Renal pelvis (tissue), 4 donors: ENCODE results near the gene TBX18. TPM values are rescaled to one million over a fixed set of nuclear protein-coding genes. Genes with fewer than 3 reads are reported as not detected.

Experiments used
- DNase-seq: peaks from one replicate; pipeline ENCODE4 v3.0.0-alpha.2; 2013
- polyA plus RNA-seq, 3 donors: library from polyadenylated mRNA; unstranded; fragments of 120-200 nt; gene quantifications; one replicate each; pipeline ENCODE4 v1.2.1, GENCODE V29; 2013; ENCODE audit not compliant: insufficient read length in 3 of 3

The TBX18 gene
- polyA plus RNA-seq, 3 donors: 9.1 to 9.6 (median 9.1) TPM

- DNase-seq: no peak
These were observed 78.3 kb downstream of the TBX18 start for GRCh38 chr6:84685983-84686584.

GRCh38 chr6:84681693-84682326 is 82.6 kb downstream of the TBX18 start:
- no peak for DNase-seq

- DNase-seq: no peak
These were observed 88.7 kb downstream of the TBX18 start for GRCh38 chr6:84675651-84676050.

DNA sequence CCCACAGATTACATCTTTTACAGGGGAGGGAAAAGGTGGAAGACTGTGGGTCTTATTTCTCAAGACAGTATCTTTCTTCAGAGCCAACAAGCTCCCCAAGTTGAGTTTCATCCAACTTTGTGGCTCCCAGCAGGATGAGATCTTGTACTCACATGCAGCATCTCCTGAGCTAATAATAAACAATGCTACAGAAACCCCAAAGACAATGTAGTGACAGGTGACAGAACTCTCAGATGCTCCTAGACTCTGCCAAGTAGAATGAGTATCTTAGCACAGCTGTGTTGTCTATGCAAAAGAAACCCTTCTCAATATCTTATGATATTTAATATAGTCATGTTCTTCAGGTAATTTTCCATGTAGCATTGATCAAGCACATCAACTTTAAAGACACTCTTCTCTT is 90.0 kb downstream of the TBX18 start:
- DNase-seq: no peak

DNA sequence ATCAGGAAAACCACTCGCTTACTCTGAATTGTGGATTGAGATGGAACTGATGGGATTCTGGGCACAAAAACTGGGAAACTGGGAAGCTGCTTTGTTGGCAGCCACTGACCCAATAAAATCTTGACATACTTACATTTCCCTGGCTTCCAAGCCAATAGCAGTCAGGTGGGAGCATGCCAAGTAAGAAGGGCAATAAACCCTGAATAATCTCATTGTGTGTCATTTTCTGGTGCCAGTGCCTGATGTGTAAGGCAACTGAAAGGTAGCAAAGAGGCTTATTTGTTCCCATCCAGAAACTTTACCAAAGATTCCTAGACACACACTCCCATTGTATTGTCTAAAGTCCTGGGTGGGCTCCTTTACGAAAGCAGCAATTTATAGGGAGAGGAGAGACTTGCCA is 93.2 kb downstream of the TBX18 start:
- no peak for DNase-seq

DNA sequence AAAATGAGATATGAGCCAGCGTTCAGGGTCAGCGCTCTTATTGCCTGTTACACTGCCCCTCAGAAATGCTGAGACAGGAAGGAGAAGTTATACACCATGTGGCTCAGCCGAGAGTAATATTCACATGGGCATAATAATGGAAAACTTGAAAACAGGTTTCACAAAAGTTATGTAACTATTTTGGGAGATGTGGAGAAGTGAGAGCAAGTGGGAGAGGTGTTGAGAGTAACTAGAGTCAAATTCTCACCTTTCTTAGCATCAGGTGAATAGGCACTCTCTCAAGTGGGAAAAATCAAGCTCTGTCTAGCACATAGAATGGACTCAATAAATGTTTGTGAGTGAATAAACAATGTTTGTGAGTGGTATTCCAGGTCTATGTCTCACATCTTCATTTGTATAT is 94.5 kb downstream of the TBX18 start:
- no peak for DNase-seq

DNA sequence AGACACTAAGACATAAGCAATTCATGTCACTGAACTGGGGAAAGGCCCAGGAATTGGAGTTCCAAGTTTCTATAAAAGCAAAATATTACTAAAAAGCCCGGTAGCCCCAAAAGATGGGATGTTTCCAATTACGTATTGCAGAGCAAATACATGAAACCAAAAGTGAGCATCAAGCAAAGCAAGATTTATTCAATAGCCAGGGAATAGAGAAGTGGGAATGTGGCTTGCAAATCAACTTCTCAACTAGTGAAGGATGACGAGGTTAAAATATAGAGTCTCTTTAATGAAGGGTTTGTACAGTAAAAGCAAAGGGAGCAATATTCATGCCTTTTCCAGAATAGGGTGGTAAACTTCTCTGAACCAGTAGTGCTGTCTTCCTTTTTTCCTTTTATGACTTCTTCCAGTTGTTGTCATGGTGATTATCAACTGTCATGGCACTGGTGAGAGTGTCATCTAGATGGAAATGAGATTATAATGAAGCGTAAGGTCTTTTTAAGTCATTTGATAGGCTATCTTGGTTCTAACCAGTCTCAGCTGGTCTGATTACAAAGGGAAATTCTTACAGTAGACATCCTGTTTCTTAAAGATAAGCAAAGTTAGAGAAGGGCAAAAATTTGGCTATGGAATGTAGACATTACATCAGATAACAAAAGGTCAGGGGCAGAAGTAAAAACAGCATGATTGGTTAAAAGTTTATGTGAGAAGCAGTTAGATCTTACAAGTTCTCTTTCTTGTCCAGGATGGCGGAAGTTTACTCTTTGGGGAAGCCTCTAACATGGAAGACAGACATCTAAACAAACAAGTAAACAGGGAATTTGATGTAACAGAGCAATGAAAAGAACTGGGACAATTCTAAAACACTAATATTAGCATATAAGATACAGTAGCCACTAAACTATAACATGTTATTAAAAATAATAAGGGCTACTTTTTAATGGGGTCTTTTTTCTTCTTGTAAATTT is 96.9 kb downstream of the TBX18 start:
- no peak for DNase-seq

DNA sequence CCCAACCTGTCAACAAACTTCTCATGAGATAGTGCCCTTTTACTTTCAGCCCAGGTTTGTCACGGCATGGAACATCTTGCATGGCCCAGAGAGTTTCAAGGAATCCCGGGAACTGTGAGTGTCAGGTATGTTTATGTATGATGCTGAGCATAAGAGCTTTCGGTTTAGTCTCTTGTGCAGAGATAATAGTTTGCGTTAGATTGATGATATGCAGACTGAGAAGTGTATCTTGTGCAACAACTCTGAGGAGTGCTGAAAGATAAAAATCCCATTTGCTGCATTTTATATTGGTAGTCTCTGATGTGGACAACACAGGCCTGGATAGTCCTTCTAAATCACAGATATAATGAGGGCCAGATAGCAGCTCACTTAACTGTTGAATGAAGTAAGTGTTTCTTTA is 99.0 kb downstream of the TBX18 start:
- DNase-seq: no peak

- no peak for DNase-seq
These were observed 100.5 kb downstream of the TBX18 start for GRCh38 chr6:84663866-84664265.

DNA sequence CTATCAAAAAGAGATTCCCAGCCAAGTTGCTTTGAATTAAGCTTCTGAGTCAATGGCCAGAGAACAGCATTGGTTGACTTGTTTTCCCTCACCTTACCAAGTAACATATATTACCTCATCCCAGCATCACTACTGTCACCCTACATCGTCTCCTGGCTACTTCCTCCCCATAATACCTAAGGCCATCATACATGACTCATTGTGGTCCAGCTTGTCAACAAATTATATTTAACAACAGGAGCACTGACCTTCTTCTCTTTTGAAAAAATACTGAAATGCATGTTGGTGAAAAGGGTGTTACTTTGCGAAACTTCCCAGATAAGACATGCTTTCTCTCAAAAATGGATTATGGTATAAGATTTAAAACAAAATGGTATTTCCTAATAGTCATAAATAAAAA is 106.9 kb downstream of the TBX18 start:
- no peak for DNase-seq

GRCh38 chr6:84657025-84657424 is 107.4 kb downstream of the TBX18 start:
- DNase-seq: no peak

DNA sequence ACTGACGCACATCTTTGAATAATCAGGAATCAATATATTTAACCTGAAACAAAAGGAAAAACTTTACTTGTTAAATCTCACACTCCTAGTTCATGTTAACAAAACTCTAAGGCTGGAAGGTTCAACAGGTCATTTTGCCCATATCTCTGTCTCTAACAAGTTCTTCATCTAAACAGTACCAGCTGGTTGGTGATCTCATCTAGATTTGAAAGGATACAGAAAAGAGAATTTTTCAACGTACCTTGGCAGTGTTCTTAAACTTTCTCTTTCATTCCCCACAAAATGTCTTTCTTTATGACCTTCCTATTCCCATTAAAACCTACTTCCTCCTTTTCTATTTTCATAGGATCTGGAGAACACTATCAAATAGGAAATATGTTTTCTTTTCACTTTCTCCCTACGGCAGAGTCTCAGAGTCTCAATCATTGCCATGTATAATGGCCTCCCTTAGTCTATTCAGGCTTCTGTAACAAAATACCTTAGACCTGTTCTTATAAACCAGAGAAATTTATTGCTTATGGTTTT is 111.3 kb downstream of the TBX18 start:
- no peak for DNase-seq

DNA sequence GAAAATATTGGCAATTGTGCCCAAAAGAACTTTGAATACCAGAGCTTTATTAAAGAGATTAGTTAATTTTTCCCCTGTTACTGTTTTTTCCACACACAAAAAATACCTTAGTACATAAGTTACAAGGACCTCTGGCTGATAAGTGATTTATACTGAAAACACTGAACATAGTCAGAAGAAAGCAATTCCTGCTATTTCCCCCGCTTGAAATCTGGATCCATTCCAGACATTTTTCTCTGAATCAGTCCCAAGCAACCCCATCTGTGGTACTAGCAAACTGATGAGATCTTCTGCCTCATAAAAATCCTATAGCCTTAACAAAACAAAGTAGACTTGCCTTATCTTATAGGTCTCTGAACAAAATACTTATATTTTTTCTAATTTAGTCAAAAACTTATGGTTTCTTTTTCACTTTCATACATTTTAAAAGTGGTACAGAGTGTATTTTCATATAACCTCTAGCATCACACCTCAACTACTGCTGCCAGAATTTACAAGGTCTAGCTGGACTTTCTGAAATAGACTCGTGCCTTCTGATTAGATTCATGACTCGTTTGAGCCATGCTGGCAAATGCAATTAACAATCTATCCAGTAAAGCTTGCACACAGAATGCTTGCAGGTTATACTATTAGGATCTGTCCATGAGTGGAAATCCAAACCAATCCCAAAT is 111.9 kb downstream of the TBX18 start:
- DNase-seq: peak; percentile 38

GRCh38 chr6:84651583-84651982 is 112.8 kb downstream of the TBX18 start:
- DNase-seq: no peak

- DNase-seq: no peak
These were observed 116.0 kb downstream of the TBX18 start for GRCh38 chr6:84648444-84648843.

DNA sequence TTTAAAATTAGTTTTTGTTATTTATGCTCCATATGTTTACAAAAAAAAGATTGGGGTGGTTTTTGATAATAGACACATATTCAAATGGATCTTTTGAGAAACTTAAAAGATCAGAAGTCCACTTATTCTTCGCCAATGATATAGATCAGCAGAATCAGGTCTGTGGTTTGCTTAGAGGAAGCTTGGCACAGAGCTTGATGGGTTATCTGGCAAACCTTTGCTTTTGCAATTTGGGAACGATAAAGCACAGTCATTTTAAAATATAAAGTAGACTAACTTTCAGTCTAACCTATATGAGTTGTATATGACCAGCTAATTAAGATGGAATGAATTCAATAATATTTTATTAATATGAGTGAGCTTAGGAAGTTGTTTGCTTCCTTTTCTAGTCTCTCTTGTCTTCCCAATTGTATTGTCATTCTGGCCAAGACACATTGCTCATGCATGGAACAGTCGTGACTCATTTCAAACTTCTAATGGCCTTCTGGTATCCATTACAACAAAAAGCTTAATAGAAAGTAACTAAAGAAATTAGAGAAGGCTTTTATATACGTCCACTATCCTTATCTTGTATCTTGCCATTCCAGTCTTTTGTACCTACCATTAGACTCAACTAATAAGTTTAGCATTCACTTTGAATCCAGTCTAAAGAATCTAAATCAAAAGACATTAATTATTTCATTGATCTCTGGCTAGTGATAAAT is 118.7 kb downstream of the TBX18 start:
- DNase-seq: no peak

- DNase-seq: no peak
These were observed 119.4 kb downstream of the TBX18 start for GRCh38 chr6:84645000-84645399.

- DNase-seq: no peak
These were observed 120.6 kb downstream of the TBX18 start for GRCh38 chr6:84643778-84644177.

DNA sequence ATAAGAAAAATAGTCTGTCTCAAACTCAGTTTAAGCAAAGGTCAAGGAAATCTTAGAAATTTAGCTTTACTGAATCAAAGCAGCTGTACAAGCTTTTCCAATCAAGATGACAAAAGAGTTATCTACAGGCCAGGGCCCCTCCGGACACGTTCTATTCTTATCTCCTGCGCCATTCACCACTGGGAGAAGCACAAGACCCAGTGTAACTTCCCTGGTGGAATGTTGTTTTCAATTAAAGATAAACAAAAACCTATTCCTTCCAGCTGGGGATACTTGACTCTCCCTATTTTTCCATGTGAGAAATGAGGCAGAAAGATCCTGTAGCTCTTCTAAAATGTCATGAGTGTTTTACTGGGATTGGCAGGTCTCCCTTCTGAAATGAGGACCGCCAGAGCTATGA is 123.3 kb downstream of the TBX18 start:
- peak; percentile 35 for DNase-seq

- DNase-seq: no peak
These were observed 125.0 kb downstream of the TBX18 start for GRCh38 chr6:84639396-84639795.

DNA sequence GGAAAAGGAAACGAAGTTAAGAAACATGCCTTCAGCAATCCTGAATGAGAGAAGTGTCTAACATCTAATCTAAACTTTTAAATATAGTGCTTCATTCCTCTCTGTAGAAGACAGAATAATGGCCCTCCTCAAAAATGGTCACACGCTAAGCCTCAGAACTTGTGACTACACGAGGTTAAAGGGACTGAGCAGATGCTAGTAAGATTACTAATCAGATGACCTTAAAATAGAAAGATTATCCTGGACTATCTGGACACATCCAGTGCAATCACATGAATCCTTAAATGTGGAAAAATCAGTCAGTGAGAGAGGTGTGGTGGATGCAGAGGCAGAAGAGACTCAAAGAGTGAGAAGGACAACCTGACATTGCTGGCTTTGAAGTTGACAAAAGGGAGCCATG is 126.1 kb downstream of the TBX18 start:
- DNase-seq: no peak
